NCI-H128 (cell line): ENCODE measurements around the gene AASDH.
"Not testable (repeated sequence)": the region's sequence is repeated elsewhere in the genome, so short reads cannot be mapped to it uniquely, and the experiment has no call there.

Experiments used
- DNase-seq: peaks from one replicate; lab custom pipeline; 2025; ENCODE audit not compliant: unreplicated experiment; lab: John Stamatoyannopoulos, UW

The AASDH gene

GRCh38 chr4:56391270-56391669 is 4.0 kb upstream of the AASDH start:
- no peak for DNase-seq

GRCh38 chr4:56389558-56389957 is 2.3 kb upstream of the AASDH start:
- DNase-seq, result no peak

- no peak for DNase-seq
These were observed 1.0 kb upstream of the AASDH start for GRCh38 chr4:56388306-56388705.

GRCh38 chr4:56386091-56386490 is 1.2 kb downstream of the AASDH start:
- DNase-seq, result no peak

- no peak for DNase-seq
These were observed 11.8 kb downstream of the AASDH start for GRCh38 chr4:56375458-56375857.

- DNase-seq, result no peak
These were observed 12.3 kb downstream of the AASDH start for GRCh38 chr4:56374956-56375355.

- DNase-seq, result no peak
These were observed 14.5 kb downstream of the AASDH start for GRCh38 chr4:56372774-56373173.

- DNase-seq, result no peak
These were observed 15.7 kb downstream of the AASDH start for GRCh38 chr4:56371426-56372220.

GRCh38 chr4:56370377-56370776 is 16.9 kb downstream of the AASDH start:
- no peak for DNase-seq

GRCh38 chr4:56362981-56363380 is 24.3 kb downstream of the AASDH start:
- not testable (repeated sequence) for DNase-seq

- DNase-seq, result no peak
These were observed 27.2 kb downstream of the AASDH start for GRCh38 chr4:56360071-56360470.

- no peak for DNase-seq
These were observed 30.6 kb downstream of the AASDH start for GRCh38 chr4:56356650-56357049.

GRCh38 chr4:56348576-56348975 is 38.7 kb downstream of the AASDH start:
- DNase-seq, result no peak

GRCh38 chr4:56345458-56345857 is 41.8 kb downstream of the AASDH start:
- no peak for DNase-seq

- no peak for DNase-seq
These were observed 44.5 kb downstream of the AASDH start for GRCh38 chr4:56342746-56343145.

GRCh38 chr4:56330691-56331090 is 56.6 kb downstream of the AASDH start:
- DNase-seq, result no peak

GRCh38 chr4:56326363-56326762 is 60.9 kb downstream of the AASDH start:
- DNase-seq, result no peak

GRCh38 chr4:56324011-56324610 is 63.2 kb downstream of the AASDH start:
- DNase-seq, result no peak

- DNase-seq, result no peak
These were observed 64.0 kb downstream of the AASDH start for GRCh38 chr4:56323327-56323726.

GRCh38 chr4:56321251-56321650 is 66.0 kb downstream of the AASDH start:
- DNase-seq, result no peak

- no peak for DNase-seq
These were observed 67.0 kb downstream of the AASDH start for GRCh38 chr4:56320293-56320692.

- DNase-seq, result no peak
These were observed 68.7 kb downstream of the AASDH start for GRCh38 chr4:56318555-56318954.

GRCh38 chr4:56317749-56318148 is 69.5 kb downstream of the AASDH start:
- no peak for DNase-seq
